ENCODE data around the gene USP49. TPM values are rescaled to one million over a fixed set of nuclear protein-coding genes. Genes with fewer than 3 reads are reported as not detected.

The USP49 gene
- total and polyA plus RNA-seq, 10 of the 15 experiments (the other 5 are each of a cell fraction or from before 2014, with no cell fraction given): 1.0 to 7.7 (median 4.3) TPM

DNA sequence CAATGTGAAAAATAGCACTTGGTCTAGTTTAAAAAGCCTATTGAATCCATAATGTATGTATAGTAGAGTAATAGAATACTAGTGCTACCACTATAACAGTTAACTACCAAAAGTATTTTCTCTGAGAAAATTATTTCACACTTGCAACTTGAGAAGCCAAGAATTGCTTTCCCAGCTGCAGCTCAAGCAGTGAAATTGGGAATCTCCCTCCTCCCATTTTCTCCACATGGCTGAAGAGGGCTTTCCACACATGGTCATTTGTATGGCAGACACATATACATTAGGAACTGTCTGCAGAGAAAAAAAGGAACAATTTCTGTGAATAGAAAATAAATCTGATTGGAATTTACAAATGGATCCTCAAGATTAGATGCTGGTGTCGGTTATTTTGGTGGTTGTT is 73.2 kb downstream of the USP49 start:
- Histone ChIP-seq H3K27me3 (replicated peaks in 1 of 2; ENCODE audit: control insufficient read depth in 2 of 2, insufficient read depth in 2 of 2, low read length in 1 of 2) (no peaks in the 10 kb centered on the region), H4K20me1 (ENCODE audit: control insufficient read depth, insufficient read depth) (no peaks in the 10 kb centered on the region), H3K36me3 (ENCODE audit: control insufficient read depth in 2 of 2, insufficient read depth in 2 of 2, low read length in 1 of 2) (no peaks in the 10 kb centered on the region), H3K4me3 (no peak overlapping the region), H3K4me2 (ENCODE audit: control insufficient read depth, insufficient read depth) (no peak overlapping the region), H3K27ac (ENCODE audit: control insufficient read depth, insufficient read depth) (no peak overlapping the region), H3K79me2 (ENCODE audit: control insufficient read depth, insufficient read depth, low read length) (no peaks in the 10 kb centered on the region), H2AFZ (ENCODE audit: control insufficient read depth, low read depth, low read length) (no peak overlapping the region), H3K4me1 (ENCODE audit: control insufficient read depth, insufficient read depth, low read length) (no peaks in the 10 kb centered on the region), H3K9me3 (replicated peaks; ENCODE audit: control insufficient read depth, insufficient read depth, low read length) (no peaks in the 10 kb centered on the region), H3K9ac (ENCODE audit: control insufficient read depth, insufficient read depth, low read length) (no peak overlapping the region)
- RAD21 ChIA-PET (ENCODE audit: unreplicated experiment): no interaction called here
- CTCF ChIA-PET: no interaction called here
- SMC1A ChIA-PET (ENCODE audit: uncharacterized antibody, unreplicated experiment): no interaction called here
- no peak for TF ChIP-seq CREM (IDR thresholded peaks at IDR 0.05; ENCODE audit: low read depth)
- TF ChIP-seq CREB1 (IDR thresholded peaks at IDR 0.05; ENCODE audit: low read depth): no peak
- no peak for TF ChIP-seq ATF7 (IDR thresholded peaks at IDR 0.05; ENCODE audit: low read depth)
- TF ChIP-seq ZNF207 (IDR thresholded peaks at IDR 0.05; ENCODE audit: borderline replicate concordance): no peak
- TF ChIP-seq WRNIP1 (IDR thresholded peaks at IDR 0.05; ENCODE audit: borderline replicate concordance, low read depth, low read length): no peak
- TF ChIP-seq SUPT20H (IDR thresholded peaks at IDR 0.05; ENCODE audit: borderline replicate concordance, control insufficient read depth, low read depth, low read length): no peak
- TF ChIP-seq TCF7 (IDR thresholded peaks at IDR 0.05; ENCODE audit: borderline replicate concordance): no peak
- no peak for TF ChIP-seq SUZ12 (IDR thresholded peaks at IDR 0.05; ENCODE audit: unreplicated experiment)
- no peak for DNase-seq (ENCODE audit: low read depth, low spot score)
- POLR2A ChIA-PET: interaction anchor here (0.6 kb wide), 1 partner anchor 324 kb away, joined by 3 read pairs; no protein-coding TSS in a partner anchor
- intact Hi-C loops (cut with micrococcal nuclease; ENCODE audit: unreplicated experiment): no loop called here
- no TSS peak for BruUV-seq (replicated peaks)
- in situ Hi-C loops (cut with MboI): no loop called here
- no peak for ATAC-seq
- WGBS (ENCODE audit: insufficient coverage, insufficient replicate concordance, low lambda C conversion rate, missing lambda C conversion rate): 100% methylated on average over 1 of the region's 1 CpG
- FAIRE-seq: no peak

DNA sequence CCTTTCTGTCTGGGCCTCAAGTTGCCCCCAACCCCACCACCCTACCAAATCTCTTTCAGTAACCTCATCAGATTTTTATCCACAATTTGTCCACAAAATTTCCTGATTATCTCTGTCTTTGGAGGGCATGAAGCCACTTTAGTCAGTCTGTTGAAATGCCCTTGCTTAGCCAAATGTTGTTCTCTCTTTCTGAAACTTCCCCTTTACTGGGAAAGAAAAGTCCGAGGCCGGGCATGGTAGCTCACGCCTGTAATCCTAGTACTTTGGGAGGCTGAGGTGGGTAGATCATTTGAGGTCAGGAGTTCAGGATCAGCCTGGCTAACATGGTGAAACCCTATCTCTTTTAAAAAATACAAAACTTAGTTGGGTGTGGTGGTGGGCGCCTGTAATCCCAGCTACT is 73.9 kb downstream of the USP49 start:
- no peak overlapping the region for H2AFZ ChIP-seq (ENCODE audit: control insufficient read depth, low read depth, low read length)
- H3K79me2 ChIP-seq (ENCODE audit: control insufficient read depth, insufficient read depth, low read length): no peaks in the 10 kb centered on the region
- no peak overlapping the region for H3K9ac ChIP-seq (ENCODE audit: control insufficient read depth, insufficient read depth, low read length)
- ChIA-PET SMC1A (ENCODE audit: uncharacterized antibody, unreplicated experiment) (no interaction called here), CTCF (no interaction called here), RAD21 (ENCODE audit: unreplicated experiment) (no interaction called here), POLR2A (interaction anchor here (0.6 kb wide), 1 partner anchor 243 kb away, joined by 5 read pairs; no protein-coding TSS in a partner anchor)
- H4K20me1 ChIP-seq (ENCODE audit: control insufficient read depth, insufficient read depth): no peaks in the 10 kb centered on the region
- intact Hi-C loops (cut with micrococcal nuclease; ENCODE audit: unreplicated experiment): no loop called here
- ATAC-seq: no peak
- H3K27me3 ChIP-seq (replicated peaks in 1 of 2; ENCODE audit: control insufficient read depth in 2 of 2, insufficient read depth in 2 of 2, low read length in 1 of 2): no peaks in the 10 kb centered on the region
- WGBS (ENCODE audit: insufficient coverage, insufficient replicate concordance, low lambda C conversion rate, missing lambda C conversion rate): 98% methylated on average over 4 of the region's 4 CpGs
- no peak for FAIRE-seq
- no peak overlapping the region for H3K27ac ChIP-seq (ENCODE audit: control insufficient read depth, insufficient read depth)
- H3K4me2 ChIP-seq (ENCODE audit: control insufficient read depth, insufficient read depth): no peak overlapping the region
- in situ Hi-C loops (cut with MboI): no loop called here
- no peaks in the 10 kb centered on the region for H3K4me1 ChIP-seq (ENCODE audit: control insufficient read depth, insufficient read depth, low read length)
- BruUV-seq (replicated peaks): no TSS peak
- DNase-seq (ENCODE audit: low read depth, low spot score): no peak
- no peaks in the 10 kb centered on the region for H3K9me3 ChIP-seq (replicated peaks; ENCODE audit: control insufficient read depth, insufficient read depth, low read length)
- H3K4me3 ChIP-seq: no peak overlapping the region
- H3K36me3 ChIP-seq (ENCODE audit: control insufficient read depth in 2 of 2, insufficient read depth in 2 of 2, low read length in 1 of 2): no peaks in the 10 kb centered on the region
- TF ChIP-seq, protein P1, sequence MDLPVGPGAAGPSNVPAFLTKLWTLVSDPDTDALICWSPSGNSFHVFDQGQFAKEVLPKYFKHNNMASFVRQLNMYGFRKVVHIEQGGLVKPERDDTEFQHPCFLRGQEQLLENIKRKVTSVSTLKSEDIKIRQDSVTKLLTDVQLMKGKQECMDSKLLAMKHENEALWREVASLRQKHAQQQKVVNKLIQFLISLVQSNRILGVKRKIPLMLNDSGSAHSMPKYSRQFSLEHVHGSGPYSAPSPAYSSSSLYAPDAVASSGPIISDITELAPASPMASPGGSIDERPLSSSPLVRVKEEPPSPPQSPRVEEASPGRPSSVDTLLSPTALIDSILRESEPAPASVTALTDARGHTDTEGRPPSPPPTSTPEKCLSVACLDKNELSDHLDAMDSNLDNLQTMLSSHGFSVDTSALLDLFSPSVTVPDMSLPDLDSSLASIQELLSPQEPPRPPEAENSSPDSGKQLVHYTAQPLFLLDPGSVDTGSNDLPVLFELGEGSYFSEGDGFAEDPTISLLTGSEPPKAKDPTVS (IDR thresholded peaks at IDR 0.05; ENCODE audit: low read depth, low read length): no peak
- TF ChIP-seq KAT2A (conservative IDR thresholded peaks at IDR 0.05; ENCODE audit: control insufficient read depth, low read depth, low read length): no peak
- TF ChIP-seq, protein P2, sequence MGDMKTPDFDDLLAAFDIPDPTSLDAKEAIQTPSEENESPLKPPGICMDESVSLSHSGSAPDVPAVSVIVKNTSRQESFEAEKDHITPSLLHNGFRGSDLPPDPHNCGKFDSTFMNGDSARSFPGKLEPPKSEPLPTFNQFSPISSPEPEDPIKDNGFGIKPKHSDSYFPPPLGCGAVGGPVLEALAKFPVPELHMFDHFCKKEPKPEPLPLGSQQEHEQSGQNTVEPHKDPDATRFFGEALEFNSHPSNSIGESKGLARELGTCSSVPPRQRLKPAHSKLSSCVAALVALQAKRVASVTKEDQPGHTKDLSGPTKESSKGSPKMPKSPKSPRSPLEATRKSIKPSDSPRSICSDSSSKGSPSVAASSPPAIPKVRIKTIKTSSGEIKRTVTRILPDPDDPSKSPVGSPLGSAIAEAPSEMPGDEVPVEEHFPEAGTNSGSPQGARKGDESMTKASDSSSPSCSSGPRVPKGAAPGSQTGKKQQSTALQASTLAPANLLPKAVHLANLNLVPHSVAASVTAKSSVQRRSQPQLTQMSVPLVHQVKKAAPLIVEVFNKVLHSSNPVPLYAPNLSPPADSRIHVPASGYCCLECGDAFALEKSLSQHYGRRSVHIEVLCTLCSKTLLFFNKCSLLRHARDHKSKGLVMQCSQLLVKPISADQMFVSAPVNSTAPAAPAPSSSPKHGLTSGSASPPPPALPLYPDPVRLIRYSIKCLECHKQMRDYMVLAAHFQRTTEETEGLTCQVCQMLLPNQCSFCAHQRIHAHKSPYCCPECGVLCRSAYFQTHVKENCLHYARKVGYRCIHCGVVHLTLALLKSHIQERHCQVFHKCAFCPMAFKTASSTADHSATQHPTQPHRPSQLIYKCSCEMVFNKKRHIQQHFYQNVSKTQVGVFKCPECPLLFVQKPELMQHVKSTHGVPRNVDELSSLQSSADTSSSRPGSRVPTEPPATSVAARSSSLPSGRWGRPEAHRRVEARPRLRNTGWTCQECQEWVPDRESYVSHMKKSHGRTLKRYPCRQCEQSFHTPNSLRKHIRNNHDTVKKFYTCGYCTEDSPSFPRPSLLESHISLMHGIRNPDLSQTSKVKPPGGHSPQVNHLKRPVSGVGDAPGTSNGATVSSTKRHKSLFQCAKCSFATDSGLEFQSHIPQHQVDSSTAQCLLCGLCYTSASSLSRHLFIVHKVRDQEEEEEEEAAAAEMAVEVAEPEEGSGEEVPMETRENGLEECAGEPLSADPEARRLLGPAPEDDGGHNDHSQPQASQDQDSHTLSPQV (IDR thresholded peaks at IDR 0.05): no peak
- TF ChIP-seq YY1 (IDR thresholded peaks at IDR 0.05; ENCODE audit: low read depth, low read length): no peak
- TF ChIP-seq, protein P3, sequence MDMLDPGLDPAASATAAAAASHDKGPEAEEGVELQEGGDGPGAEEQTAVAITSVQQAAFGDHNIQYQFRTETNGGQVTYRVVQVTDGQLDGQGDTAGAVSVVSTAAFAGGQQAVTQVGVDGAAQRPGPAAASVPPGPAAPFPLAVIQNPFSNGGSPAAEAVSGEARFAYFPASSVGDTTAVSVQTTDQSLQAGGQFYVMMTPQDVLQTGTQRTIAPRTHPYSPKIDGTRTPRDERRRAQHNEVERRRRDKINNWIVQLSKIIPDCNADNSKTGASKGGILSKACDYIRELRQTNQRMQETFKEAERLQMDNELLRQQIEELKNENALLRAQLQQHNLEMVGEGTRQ (IDR thresholded peaks at IDR 0.05; ENCODE audit: borderline replicate concordance, low read depth, low read length): no peak

Measured in GM12878 (cell line).